Measurements from ENCODE around the gene SDK1. TPM values are rescaled to one million over a fixed set of nuclear protein-coding genes. Genes with fewer than 3 reads are reported as not detected.

The SDK1 gene
- total and polyA plus RNA-seq, 4 donors, result 0.12 to 0.47 (median 0.36) TPM

- WGBS, result 75% methylated on average over 4 of the region's 4 CpGs
- Histone ChIP-seq H3K4me3 (ENCODE audit: low read depth in 1 of 3, low read length in 3 of 3) (no peak overlapping the region), H3K36me3 (ENCODE audit: control insufficient read depth in 4 of 4, insufficient read depth in 3 of 4, low read depth in 1 of 4, low read length in 3 of 4) (no peaks in the 10 kb centered on the region)
These were observed 79.0 kb downstream of the SDK1 start for GRCh38 chr7:3380034-3380433.

More at GRCh38 chr7:3380034-3380433, 79.0 kb downstream of the SDK1 start:
- peaks cover 0 to 5% (median 1%) of the 10 kb centered on the region in 4 donors for H3K27me3 ChIP-seq (ENCODE audit: control insufficient read depth in 4 of 4, insufficient read depth in 4 of 4, low read length in 3 of 4)
- no peak overlapping the region for H3K9ac ChIP-seq (ENCODE audit: low read depth in 1 of 2, low read length in 2 of 2)
- no peak for DNase-seq (ENCODE audit: low spot score)
- no peaks in the 10 kb centered on the region for H3K4me1 ChIP-seq (ENCODE audit: control insufficient read depth in 4 of 4, insufficient read depth in 4 of 4, low read length in 3 of 4)
- no peak overlapping the region for H3K27ac ChIP-seq (ENCODE audit: low read depth in 1 of 2, low read length in 2 of 2)
- H3K9me3 ChIP-seq (ENCODE audit: control insufficient read depth in 4 of 4, low read length in 3 of 4), result no peaks in the 10 kb centered on the region
- TF ChIP-seq GABPA (IDR thresholded peaks at IDR 0.05 in 1 of 2, conservative IDR thresholded peaks at IDR 0.05 in 1 of 2) (no peak), JUND (IDR thresholded peaks at IDR 0.05) (no peak), NR2F2 (IDR thresholded peaks at IDR 0.05) (no peak), FOXA2 (IDR thresholded peaks at IDR 0.05) (no peak), MAX (IDR thresholded peaks at IDR 0.05) (no peak), HNF4A (conservative IDR thresholded peaks at IDR 0.05) (no peak), RAD21 (IDR thresholded peaks at IDR 0.05) (no peak), CTCF (IDR thresholded peaks at IDR 0.05; ENCODE audit: low read depth, low read length, missing input control) (no peak), EGR1 (IDR thresholded peaks at IDR 0.05; ENCODE audit: low read depth in 2 of 2) (no peak), RXRA (IDR thresholded peaks at IDR 0.05) (no peak), YY1 (IDR thresholded peaks at IDR 0.05) (no peak), SP1 (IDR thresholded peaks at IDR 0.05) (no peak), ZBTB33 (IDR thresholded peaks at IDR 0.05) (no peak), REST (IDR thresholded peaks at IDR 0.05) (no peak)

Measured in liver (tissue), 9 donors.